Vagina (tissue), 2 donors: ENCODE data around the gene MFAP2. TPM values are rescaled to one million over a fixed set of nuclear protein-coding genes. Genes with fewer than 3 reads are reported as not detected.

Experiments used
- DNase-seq, 2 donors: peaks; one replicate each; pipeline ENCODE4 v3.0.0-alpha.2; 2017; ENCODE audit errors: extremely low spot score in 2 of 2
- H3K27ac ChIP-seq: fragments of 200-600 bp; sonication (generic); one replicate; pipeline ENCODE4 v1.5.1; 2019
- H3K27me3 ChIP-seq: fragments of 200-600 bp; sonication (generic); one replicate; pipeline ENCODE4 v1.5.1; 2019
- H3K36me3 ChIP-seq, 2 donors: fragments of 200-600 bp; sonication (generic); one replicate each; pipeline ENCODE4 v1.5.1; 2017 to 2019
- H3K4me1 ChIP-seq: fragments of 200-600 bp; sonication (generic); one replicate; pipeline ENCODE4 v1.5.1; 2019
- H3K4me3 ChIP-seq, 2 donors: fragments of 200-600 bp; sonication (generic); 1 replicate in 1 of 2; 2 replicates in 1 of 2; pipeline ENCODE4 v1.5.1; 2016 to 2019
- H3K9me3 ChIP-seq: fragments of 200-600 bp; sonication (generic); one replicate; pipeline ENCODE4 v1.5.1; 2019
- POLR2A ChIP-seq, 2 donors: fragments of 450-650 bp; IDR thresholded peaks; one replicate each; pipeline ENCODE4 v1.6.1; 2017; ENCODE audit warnings: antibody characterized with exemption in 2 of 2, mild to moderate bottlenecking in 2 of 2, moderate library complexity in 2 of 2
- POLR2AphosphoS5 ChIP-seq, 2 donors: sonication (generic); formaldehyde crosslinking; IDR thresholded peaks; one replicate each; pipeline ENCODE4 v1.9.0; 2017; ENCODE audit warnings: antibody characterized with exemption in 2 of 2, mild to moderate bottlenecking in 2 of 2, low read depth in 1 of 2; ENCODE audit not compliant: insufficient read depth in 1 of 2
- intact Hi-C: fragments of 100-400 bp; cut with DNase I; formaldehyde crosslinking; loops from one replicate; pipeline ENCODE4 v1.15.1; 2023
- total RNA-seq: library from RNA; depleted of rRNA; stranded (reverse); fragments of >200 nt; gene quantifications from one replicate; pipeline ENCODE4 v1.2.3, GENCODE V29; 2016
- TF ChIP-seq, protein P1 (sequence below), 3 experiments: fragments of 450-650 bp in 2 of 3; fragments of 200-600 bp in 1 of 3; sonication (generic) in 1 of 3; IDR thresholded peaks; one replicate each; pipeline ENCODE4 v1.5.1; 2017 to 2019; ENCODE audit warnings: antibody characterized with exemption in 3 of 3, mild to moderate bottlenecking in 2 of 3, moderate library complexity in 2 of 3

MFAP2 gene
- total RNA-seq, 1 donor from 2014 or later: 51.1 TPM

DNA sequence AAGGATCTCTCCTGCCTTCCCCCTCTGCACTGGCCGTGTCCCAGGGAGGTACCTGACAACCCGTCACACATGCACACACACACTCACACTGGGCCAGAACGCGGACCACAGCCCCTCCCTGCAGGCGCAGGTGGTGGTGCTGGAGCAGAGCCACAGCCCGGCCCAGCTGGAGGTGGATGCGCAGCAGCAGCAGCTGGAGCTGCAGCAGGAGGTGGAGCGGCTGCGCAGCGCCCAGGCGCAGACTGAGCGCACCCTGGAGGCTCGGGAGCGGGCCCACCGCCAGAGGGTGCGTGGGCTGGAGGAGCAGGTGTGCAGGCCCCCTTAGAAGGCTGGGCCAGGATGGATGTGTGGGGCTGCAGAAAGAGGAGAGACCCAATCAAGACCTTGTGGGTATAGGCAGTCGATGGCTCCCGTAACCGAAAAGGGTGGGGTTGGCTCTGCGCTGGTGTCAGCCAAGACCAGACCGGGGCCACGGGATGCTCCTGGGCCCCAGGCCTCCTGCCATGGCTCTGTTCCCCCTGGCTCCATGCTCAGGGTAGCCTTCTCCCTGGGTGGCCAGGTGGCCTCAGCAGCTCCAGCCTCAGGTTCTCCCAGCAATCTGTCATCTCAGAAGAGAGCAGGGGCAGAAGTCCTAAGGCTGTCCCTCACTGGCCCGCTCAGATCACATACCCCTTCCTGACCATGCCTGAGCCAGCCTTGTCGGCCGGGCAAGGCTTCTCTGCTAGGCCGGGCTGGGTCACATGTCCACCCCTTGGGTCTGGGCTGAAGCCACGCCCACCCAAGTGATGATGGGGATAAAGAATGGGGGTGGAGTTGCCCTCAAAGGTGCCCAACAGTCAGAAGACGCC lies 8.9 kb downstream of the MFAP2 start:
- Histone ChIP-seq H3K27me3 (no peaks in the 10 kb centered on the region), H3K9me3 (no peaks in the 10 kb centered on the region), H3K4me3 (no peak overlapping the region), H3K36me3 (peaks cover 0 to 1% of the 10 kb centered on the region in 2 donors), H3K4me1 (peaks cover 27% of the 10 kb centered on the region), H3K27ac (peak overlapping the region; percentile 25)
- TF ChIP-seq POLR2AphosphoS5 (IDR thresholded peaks at IDR 0.05; ENCODE audit: insufficient read depth in 1 of 2, low read depth in 1 of 2) (no peak), POLR2A (IDR thresholded peaks at IDR 0.05) (no peak)
- TF ChIP-seq, protein P1, sequence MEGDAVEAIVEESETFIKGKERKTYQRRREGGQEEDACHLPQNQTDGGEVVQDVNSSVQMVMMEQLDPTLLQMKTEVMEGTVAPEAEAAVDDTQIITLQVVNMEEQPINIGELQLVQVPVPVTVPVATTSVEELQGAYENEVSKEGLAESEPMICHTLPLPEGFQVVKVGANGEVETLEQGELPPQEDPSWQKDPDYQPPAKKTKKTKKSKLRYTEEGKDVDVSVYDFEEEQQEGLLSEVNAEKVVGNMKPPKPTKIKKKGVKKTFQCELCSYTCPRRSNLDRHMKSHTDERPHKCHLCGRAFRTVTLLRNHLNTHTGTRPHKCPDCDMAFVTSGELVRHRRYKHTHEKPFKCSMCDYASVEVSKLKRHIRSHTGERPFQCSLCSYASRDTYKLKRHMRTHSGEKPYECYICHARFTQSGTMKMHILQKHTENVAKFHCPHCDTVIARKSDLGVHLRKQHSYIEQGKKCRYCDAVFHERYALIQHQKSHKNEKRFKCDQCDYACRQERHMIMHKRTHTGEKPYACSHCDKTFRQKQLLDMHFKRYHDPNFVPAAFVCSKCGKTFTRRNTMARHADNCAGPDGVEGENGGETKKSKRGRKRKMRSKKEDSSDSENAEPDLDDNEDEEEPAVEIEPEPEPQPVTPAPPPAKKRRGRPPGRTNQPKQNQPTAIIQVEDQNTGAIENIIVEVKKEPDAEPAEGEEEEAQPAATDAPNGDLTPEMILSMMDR (IDR thresholded peaks at IDR 0.05): no peak
- DNase-seq: no peak
- intact Hi-C loops: no loop called here

DNA sequence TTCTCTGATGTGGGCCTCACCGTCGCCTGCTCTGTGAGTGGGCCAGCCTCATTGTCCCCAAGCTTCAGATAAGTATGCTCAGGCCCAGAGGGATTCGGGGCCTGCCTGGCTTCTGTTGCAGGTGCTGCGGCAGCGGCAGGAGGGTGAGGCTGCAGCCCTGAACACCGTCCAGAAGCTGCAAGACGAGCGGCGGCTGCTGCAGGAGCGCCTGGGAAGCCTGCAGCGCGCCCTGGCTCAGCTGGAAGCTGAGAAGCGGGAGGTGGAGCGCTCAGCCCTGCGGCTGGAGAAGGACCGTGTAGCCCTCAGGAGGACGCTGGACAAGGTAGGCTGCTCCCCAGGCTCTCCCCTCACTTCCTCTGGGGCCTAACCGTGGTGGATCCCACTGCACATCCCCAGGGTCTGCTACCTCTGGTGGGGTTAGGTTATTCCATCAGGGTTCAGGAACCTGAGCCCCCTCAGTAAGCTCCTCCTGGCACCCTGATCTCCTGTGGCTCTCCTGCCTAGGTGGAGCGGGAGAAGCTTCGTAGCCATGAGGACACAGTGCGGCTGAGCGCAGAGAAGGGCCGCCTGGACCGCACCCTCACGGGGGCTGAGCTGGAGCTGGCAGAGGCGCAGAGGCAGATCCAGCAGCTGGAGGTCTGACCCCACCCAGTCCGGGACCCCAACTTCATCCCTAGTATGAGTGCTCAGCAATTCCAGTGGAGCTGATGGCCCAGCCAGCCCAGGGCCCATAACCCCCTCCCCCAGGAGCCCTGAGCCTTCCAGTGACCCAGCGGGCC lies 10.1 kb downstream of the MFAP2 start:
- peaks cover 27% of the 10 kb centered on the region for H3K4me1 ChIP-seq
- no peak for DNase-seq
- H3K4me3 ChIP-seq: no peak overlapping the region
- no peaks in the 10 kb centered on the region for H3K27me3 ChIP-seq
- TF ChIP-seq POLR2AphosphoS5 (IDR thresholded peaks at IDR 0.05; ENCODE audit: insufficient read depth in 1 of 2, low read depth in 1 of 2) (no peak), POLR2A (IDR thresholded peaks at IDR 0.05) (no peak)
- TF ChIP-seq, protein P1 (IDR thresholded peaks at IDR 0.05): no peak
- intact Hi-C loops: no loop called here
- peaks cover 0 to 10% of the 10 kb centered on the region in 2 donors for H3K36me3 ChIP-seq
- no peak overlapping the region for H3K27ac ChIP-seq
- no peaks in the 10 kb centered on the region for H3K9me3 ChIP-seq

DNA sequence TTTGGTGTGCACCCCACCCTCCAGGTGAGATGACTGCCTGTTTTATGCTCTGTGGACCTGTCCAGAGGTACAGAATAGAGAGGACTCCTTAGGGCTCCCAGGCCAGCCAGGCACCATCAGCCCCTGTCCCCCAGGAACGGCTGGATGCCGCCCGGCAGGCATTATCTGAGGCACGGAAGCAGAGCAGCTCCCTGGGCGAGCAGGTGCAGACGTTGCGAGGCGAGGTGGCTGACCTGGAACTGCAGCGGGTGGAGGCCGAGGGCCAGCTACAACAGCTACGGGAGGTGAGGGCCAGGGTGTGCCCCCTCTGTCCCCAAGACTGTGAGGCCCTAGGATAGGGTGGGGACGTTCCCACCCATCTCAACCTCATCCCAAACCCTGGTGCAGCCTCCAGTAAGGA lies 10.8 kb downstream of the MFAP2 start:
- TF ChIP-seq POLR2AphosphoS5 (IDR thresholded peaks at IDR 0.05; ENCODE audit: insufficient read depth in 1 of 2, low read depth in 1 of 2): no peak
- TF ChIP-seq, protein P1 (IDR thresholded peaks at IDR 0.05): no peak
- TF ChIP-seq POLR2A (IDR thresholded peaks at IDR 0.05): no peak
- Histone ChIP-seq H3K9me3 (no peaks in the 10 kb centered on the region), H3K36me3 (peaks cover 0 to 10% of the 10 kb centered on the region in 2 donors), H3K4me1 (peaks cover 27% of the 10 kb centered on the region), H3K4me3 (no peak overlapping the region), H3K27ac (no peak overlapping the region), H3K27me3 (no peaks in the 10 kb centered on the region)
- no peak for DNase-seq
- intact Hi-C loops: no loop called here

DNA sequence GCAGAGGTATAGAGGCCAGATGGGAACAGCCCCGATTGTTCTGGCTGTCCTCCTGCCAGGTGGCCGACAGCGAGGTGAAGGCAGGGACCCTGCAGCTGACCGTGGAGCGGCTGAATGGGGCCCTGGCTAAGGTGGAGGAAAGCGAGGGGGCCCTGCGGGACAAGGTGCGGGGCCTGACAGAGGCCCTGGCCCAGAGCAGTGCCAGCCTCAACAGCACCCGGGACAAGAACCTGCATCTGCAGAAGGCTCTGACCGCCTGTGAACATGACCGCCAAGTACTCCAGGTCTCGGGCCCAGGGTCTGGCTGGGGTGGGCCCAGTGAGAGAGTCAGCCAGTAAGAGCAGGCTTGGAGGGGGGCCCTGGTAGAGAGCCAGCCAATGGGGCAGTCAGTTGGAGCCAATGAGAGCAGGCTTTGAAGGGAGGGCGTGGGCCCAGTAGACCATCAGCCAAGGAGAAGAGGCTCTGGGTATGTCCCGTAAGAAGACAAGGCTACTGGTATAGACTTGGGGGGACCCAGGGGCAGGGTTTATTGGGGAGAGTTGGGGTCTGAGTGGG lies 11.3 kb downstream of the MFAP2 start:
- no peaks in the 10 kb centered on the region for H3K27me3 ChIP-seq
- DNase-seq: no peak
- intact Hi-C loops: no loop called here
- no peak overlapping the region for H3K4me3 ChIP-seq
- H3K36me3 ChIP-seq: peaks cover 0 to 10% of the 10 kb centered on the region in 2 donors
- H3K27ac ChIP-seq: no peak overlapping the region
- no peaks in the 10 kb centered on the region for H3K9me3 ChIP-seq
- H3K4me1 ChIP-seq: peaks cover 27% of the 10 kb centered on the region
- TF ChIP-seq POLR2AphosphoS5 (IDR thresholded peaks at IDR 0.05; ENCODE audit: insufficient read depth in 1 of 2, low read depth in 1 of 2) (no peak), POLR2A (IDR thresholded peaks at IDR 0.05) (no peak)
- TF ChIP-seq, protein P1 (IDR thresholded peaks at IDR 0.05): no peak
